ENCODE measurements around the gene SEPTIN1. TPM values are rescaled to one million over a fixed set of nuclear protein-coding genes. Genes with fewer than 3 reads are reported as not detected.
A peak's percentile ranks its signal among the peaks of the same experiment; 100 is the strongest.

Gene SEPTIN1
- polyA plus RNA-seq, 1 of the 3 experiments (the other 2 are of a cell fraction): 0.25 TPM

DNA sequence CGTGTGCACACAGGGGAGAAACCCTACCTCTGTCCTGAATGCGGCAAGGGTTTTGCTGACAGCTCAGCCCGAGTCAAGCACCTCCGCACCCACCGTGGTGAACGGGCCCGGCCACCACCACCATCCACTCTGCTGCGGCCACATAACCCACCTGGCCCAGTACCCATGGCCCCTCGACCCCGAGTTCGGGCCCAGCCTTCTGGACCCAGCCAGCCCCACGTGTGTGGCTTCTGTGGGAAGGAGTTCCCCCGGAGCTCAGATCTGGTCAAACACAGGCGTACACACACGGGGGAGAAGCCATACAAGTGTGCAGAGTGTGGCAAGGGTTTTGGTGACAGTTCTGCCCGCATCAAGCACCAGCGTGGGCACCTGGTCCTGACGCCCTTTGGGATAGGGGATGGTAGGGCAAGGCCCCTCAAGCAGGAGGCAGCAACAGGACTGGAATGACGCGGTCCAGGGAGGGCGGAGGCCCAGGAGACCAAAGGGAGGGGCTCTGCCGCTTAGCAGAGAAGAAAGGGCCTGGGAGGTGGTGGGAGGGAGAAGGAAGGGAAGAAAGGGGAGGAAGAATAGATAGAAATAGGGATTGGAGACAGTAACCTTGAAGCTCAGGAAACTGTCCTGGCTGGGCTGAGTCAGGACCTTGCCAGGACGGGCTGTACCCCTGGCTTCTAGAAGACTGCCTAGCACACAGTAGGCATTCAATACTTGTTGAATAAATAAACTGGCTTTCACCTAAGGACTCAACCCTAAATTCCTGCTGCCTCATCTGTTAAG lies 16.5 kb upstream of the SEPTIN1 start:
- H2AFZ ChIP-seq (ENCODE audit: low read depth): no peak overlapping the region
- H3K4me2 ChIP-seq: no peak overlapping the region
- H4K20me1 ChIP-seq (ENCODE audit: insufficient read depth): no peaks in the 10 kb centered on the region
- TF ChIP-seq FOXJ3 (CRISPR knock-in tag; IDR thresholded peaks at IDR 0.05): no peak
- no peak for DNase-seq
- no peak overlapping the region for H3K9ac ChIP-seq
- no peaks in the 10 kb centered on the region for H3K9me2 ChIP-seq
- peak overlapping the region; percentile 89 to 97 for H3K27ac ChIP-seq (ENCODE audit: low read depth in 2 of 2, low read length in 1 of 2)
- peaks cover 25% of the 10 kb centered on the region for H3K79me2 ChIP-seq (ENCODE audit: insufficient read depth)
- H3K4me1 ChIP-seq (ENCODE audit: control insufficient read depth in 1 of 2, insufficient read depth in 2 of 2, low read depth in 1 of 2, low read length in 1 of 2): peaks cover 10 to 18% of the 10 kb centered on the region in 2 experiments; a peak in 2 of 4 replicates
- H3K4me3 ChIP-seq (ENCODE audit: low read depth in 2 of 2, low read length in 1 of 2): no peak overlapping the region
- WGBS (ENCODE audit: low lambda C conversion rate): 85% methylated on average over 15 of the region's 23 CpGs
- H3K27me3 ChIP-seq (ENCODE audit: insufficient read depth): no peaks in the 10 kb centered on the region
- ChIA-PET POLR2A (interaction anchor here (0.8 to 1.6 kb wide), 4 partner anchors 9 to 28 kb away, joined by 4 to 8 read pairs (median 6); partner anchors contain the start of genes SEPTIN1, TBC1D10B and ZNF771), CTCF (interaction anchor here (0.7 to 3.7 kb wide), 2 partner anchors 11 to 20 kb away, joined by 3 to 38 read pairs; partner anchors contain the start of gene ZNF771)
- no peaks in the 10 kb centered on the region for H3K9me3 ChIP-seq
- H3K36me3 ChIP-seq (replicated peaks in 1 of 2; ENCODE audit: control insufficient read depth in 1 of 2, insufficient read depth in 2 of 2, low read length in 1 of 2): peaks cover 5 to 18% of the 10 kb centered on the region in 2 experiments
- H3F3A ChIP-seq (replicated peaks; ENCODE audit: insufficient read depth): peaks cover 40% of the 10 kb centered on the region

- Histone ChIP-seq H3K4me2 (no peak overlapping the region), H3F3A (replicated peaks; ENCODE audit: insufficient read depth) (peaks cover 47% of the 10 kb centered on the region), H3K4me3 (ENCODE audit: low read depth in 2 of 2, low read length in 1 of 2) (no peak overlapping the region), H3K79me2 (ENCODE audit: insufficient read depth) (peaks cover 28% of the 10 kb centered on the region), H3K27me3 (ENCODE audit: insufficient read depth) (no peaks in the 10 kb centered on the region), H3K4me1 (ENCODE audit: control insufficient read depth in 1 of 2, insufficient read depth in 2 of 2, low read depth in 1 of 2, low read length in 1 of 2) (peaks cover 10 to 18% of the 10 kb centered on the region in 2 experiments; a peak in 2 of 4 replicates), H4K20me1 (ENCODE audit: insufficient read depth) (no peaks in the 10 kb centered on the region), H3K9me2 (no peaks in the 10 kb centered on the region), H3K9me3 (no peaks in the 10 kb centered on the region), H3K36me3 (replicated peaks in 1 of 2; ENCODE audit: control insufficient read depth in 1 of 2, insufficient read depth in 2 of 2, low read length in 1 of 2) (peaks cover 5 to 18% of the 10 kb centered on the region in 2 experiments), H2AFZ (ENCODE audit: low read depth) (no peak overlapping the region), H3K9ac (no peak overlapping the region), H3K27ac (ENCODE audit: low read depth in 2 of 2, low read length in 1 of 2) (no peak overlapping the region; a peak in 1 of 4 replicates)
- ChIA-PET CTCF (interaction anchor here (0.7 to 3.7 kb wide), 4 partner anchors 12 to 32 kb away, joined by 3 to 38 read pairs (median 3); partner anchors contain the start of genes DCTPP1 and ZNF771), POLR2A (interaction anchor here (1.6 kb wide), 1 partner anchor 10 kb away, joined by 6 read pairs; the partner anchor contains the start of gene ZNF771)
- no peak for DNase-seq
- WGBS (ENCODE audit: low lambda C conversion rate): 99% methylated on average over 15 of the region's 42 CpGs
- TF ChIP-seq YY1 (IDR thresholded peaks at IDR 0.05; ENCODE audit: low read depth) (no peak), FOSL2 (IDR thresholded peaks at IDR 0.05; ENCODE audit: borderline replicate concordance, low read depth) (no peak), GABPA (IDR thresholded peaks at IDR 0.05; ENCODE audit: low read depth) (no peak), PBX3 (IDR thresholded peaks at IDR 0.05) (no peak), FOXM1 (IDR thresholded peaks at IDR 0.05; ENCODE audit: low read depth) (no peak), RFX5 (IDR thresholded peaks at IDR 0.05; ENCODE audit: low read length) (no peak), EP300 (IDR thresholded peaks at IDR 0.05; ENCODE audit: borderline replicate concordance in 1 of 2, low read depth in 1 of 2, low read length in 1 of 2) (no peak), TCF12 (IDR thresholded peaks at IDR 0.05) (no peak), MAX (IDR thresholded peaks at IDR 0.05; ENCODE audit: low read depth) (no peak)
- TF ChIP-seq, protein P1, sequence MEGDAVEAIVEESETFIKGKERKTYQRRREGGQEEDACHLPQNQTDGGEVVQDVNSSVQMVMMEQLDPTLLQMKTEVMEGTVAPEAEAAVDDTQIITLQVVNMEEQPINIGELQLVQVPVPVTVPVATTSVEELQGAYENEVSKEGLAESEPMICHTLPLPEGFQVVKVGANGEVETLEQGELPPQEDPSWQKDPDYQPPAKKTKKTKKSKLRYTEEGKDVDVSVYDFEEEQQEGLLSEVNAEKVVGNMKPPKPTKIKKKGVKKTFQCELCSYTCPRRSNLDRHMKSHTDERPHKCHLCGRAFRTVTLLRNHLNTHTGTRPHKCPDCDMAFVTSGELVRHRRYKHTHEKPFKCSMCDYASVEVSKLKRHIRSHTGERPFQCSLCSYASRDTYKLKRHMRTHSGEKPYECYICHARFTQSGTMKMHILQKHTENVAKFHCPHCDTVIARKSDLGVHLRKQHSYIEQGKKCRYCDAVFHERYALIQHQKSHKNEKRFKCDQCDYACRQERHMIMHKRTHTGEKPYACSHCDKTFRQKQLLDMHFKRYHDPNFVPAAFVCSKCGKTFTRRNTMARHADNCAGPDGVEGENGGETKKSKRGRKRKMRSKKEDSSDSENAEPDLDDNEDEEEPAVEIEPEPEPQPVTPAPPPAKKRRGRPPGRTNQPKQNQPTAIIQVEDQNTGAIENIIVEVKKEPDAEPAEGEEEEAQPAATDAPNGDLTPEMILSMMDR (IDR thresholded peaks at IDR 0.05): no peak
Measured at GRCh38 chr16:30397776-30398660, 15.7 kb upstream of the SEPTIN1 start.

All from SK-N-SH (cell line).